ENCODE results near the gene FAM118B.

Gene FAM118B

DNA sequence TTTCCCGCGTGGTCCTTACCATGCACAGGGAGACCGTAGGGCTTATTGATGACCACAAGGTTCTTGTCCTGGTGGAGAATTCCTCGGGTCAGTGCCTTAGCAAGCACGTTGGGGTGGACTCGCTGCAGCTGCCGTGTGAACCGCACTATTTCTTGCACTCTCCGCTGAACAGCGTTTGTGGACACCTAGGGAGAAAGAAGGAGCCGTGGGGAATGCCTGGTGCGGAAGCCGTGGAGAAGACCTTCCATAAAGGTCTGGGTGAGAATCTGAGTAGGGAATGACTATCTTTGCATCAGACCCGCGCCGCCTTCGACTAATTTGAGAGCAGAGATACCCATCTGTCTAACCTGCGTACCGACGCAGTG, 729 bp upstream of the FAM118B start:
- Histone ChIP-seq H3K4me1 (ENCODE audit: insufficient read depth, low read length, poor library complexity, severe bottlenecking) (peaks cover 38% of the 10 kb centered on the region), H3K9me3 (ENCODE audit: insufficient read depth, low read depth, low read length) (no peaks in the 10 kb centered on the region), H3K4me3 (ENCODE audit: low read length, poor library complexity, severe bottlenecking) (peak overlapping the region; percentile 90), H3K27me3 (ENCODE audit: insufficient read depth, low read length, poor library complexity, severe bottlenecking) (no peaks in the 10 kb centered on the region), H3K36me3 (ENCODE audit: insufficient read depth, low read length) (peaks cover 4% of the 10 kb centered on the region; the same call in 1 of the 2 replicates), H2AFZ (ENCODE audit: low read length) (peak overlapping the region; percentile 82), H3K79me2 (ENCODE audit: insufficient read depth, low read length) (peaks cover 54% of the 10 kb centered on the region), H3K9ac (ENCODE audit: low read depth, low read length, poor library complexity, severe bottlenecking) (peak overlapping the region; percentile 82), H3K9me2 (replicated peaks; ENCODE audit: low read depth, low read length) (no peaks in the 10 kb centered on the region), H3F3A (ENCODE audit: low read depth) (no peaks in the 10 kb centered on the region), H3K4me2 (ENCODE audit: low read depth, low read length, poor library complexity, severe bottlenecking) (peak overlapping the region; percentile 98), H4K20me1 (ENCODE audit: insufficient read depth, low read length, poor library complexity, severe bottlenecking) (no peaks in the 10 kb centered on the region)
- TF ChIP-seq, protein P1, sequence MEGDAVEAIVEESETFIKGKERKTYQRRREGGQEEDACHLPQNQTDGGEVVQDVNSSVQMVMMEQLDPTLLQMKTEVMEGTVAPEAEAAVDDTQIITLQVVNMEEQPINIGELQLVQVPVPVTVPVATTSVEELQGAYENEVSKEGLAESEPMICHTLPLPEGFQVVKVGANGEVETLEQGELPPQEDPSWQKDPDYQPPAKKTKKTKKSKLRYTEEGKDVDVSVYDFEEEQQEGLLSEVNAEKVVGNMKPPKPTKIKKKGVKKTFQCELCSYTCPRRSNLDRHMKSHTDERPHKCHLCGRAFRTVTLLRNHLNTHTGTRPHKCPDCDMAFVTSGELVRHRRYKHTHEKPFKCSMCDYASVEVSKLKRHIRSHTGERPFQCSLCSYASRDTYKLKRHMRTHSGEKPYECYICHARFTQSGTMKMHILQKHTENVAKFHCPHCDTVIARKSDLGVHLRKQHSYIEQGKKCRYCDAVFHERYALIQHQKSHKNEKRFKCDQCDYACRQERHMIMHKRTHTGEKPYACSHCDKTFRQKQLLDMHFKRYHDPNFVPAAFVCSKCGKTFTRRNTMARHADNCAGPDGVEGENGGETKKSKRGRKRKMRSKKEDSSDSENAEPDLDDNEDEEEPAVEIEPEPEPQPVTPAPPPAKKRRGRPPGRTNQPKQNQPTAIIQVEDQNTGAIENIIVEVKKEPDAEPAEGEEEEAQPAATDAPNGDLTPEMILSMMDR (conservative IDR thresholded peaks at IDR 0.05; ENCODE audit: low read length) = no peak
- no peak for TF ChIP-seq EZH2phosphoT487 (IDR thresholded peaks at IDR 0.05; ENCODE audit: borderline replicate concordance)

DNA sequence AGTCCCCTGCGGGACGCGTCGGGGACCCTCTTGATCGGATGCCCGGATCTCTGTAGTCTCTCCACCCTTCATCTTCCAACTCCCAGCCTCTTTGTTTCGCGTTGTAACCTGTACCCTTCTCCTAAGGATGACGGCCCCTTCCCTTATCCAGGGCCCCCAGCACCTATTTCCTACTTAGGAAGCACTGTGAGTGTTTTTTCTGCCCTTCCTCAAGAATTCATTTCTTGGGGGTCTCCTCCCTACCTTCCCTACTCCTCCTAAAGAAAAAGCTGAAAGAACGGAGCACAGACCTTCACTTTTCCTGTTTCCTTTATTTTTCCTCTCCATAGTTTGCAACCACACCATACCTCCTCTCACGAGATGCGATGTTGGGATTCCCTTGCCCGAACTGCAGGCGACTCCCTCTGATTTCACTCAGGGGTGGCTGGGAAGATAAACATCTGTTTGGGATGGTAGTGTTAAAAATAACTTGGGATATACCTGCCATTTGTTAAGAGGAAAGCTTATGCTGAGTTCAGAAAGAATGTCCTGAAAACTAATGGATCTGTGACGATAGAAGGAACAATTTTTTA, 593 bp downstream of the FAM118B start:
- Histone ChIP-seq H3F3A (ENCODE audit: low read depth) (no peaks in the 10 kb centered on the region), H3K4me2 (ENCODE audit: low read depth, low read length, poor library complexity, severe bottlenecking) (peak overlapping the region; percentile 95), H3K4me1 (ENCODE audit: insufficient read depth, low read length, poor library complexity, severe bottlenecking) (peaks cover 43% of the 10 kb centered on the region), H3K27me3 (ENCODE audit: insufficient read depth, low read length, poor library complexity, severe bottlenecking) (no peaks in the 10 kb centered on the region), H3K9me3 (ENCODE audit: insufficient read depth, low read depth, low read length) (no peaks in the 10 kb centered on the region), H2AFZ (ENCODE audit: low read length) (peak overlapping the region; percentile 77), H3K9ac (ENCODE audit: low read depth, low read length, poor library complexity, severe bottlenecking) (peak overlapping the region; percentile 82), H3K79me2 (ENCODE audit: insufficient read depth, low read length) (peaks cover 63% of the 10 kb centered on the region), H3K36me3 (ENCODE audit: insufficient read depth, low read length) (peaks cover 4% of the 10 kb centered on the region; the same call in 1 of the 2 replicates), H3K9me2 (replicated peaks; ENCODE audit: low read depth, low read length) (no peaks in the 10 kb centered on the region), H3K4me3 (ENCODE audit: low read length, poor library complexity, severe bottlenecking) (peak overlapping the region; percentile 90), H4K20me1 (ENCODE audit: insufficient read depth, low read length, poor library complexity, severe bottlenecking) (peaks cover under 1% of the 10 kb centered on the region)
- TF ChIP-seq, protein P1 (conservative IDR thresholded peaks at IDR 0.05; ENCODE audit: low read length) = no peak

GRCh38 chr11:126214441-126214840, 2.9 kb downstream of the FAM118B start:
- peaks cover 79% of the 10 kb centered on the region for H3K79me2 ChIP-seq (ENCODE audit: insufficient read depth, low read length)
- H3K27me3 ChIP-seq (ENCODE audit: insufficient read depth, low read length, poor library complexity, severe bottlenecking) = no peaks in the 10 kb centered on the region

More at GRCh38 chr11:126214441-126214840, 2.9 kb downstream of the FAM118B start:
- peaks cover 5% of the 10 kb centered on the region for H4K20me1 ChIP-seq (ENCODE audit: insufficient read depth, low read length, poor library complexity, severe bottlenecking)
- H3K36me3 ChIP-seq (ENCODE audit: insufficient read depth, low read length) = no peaks in the 10 kb centered on the region; the same call in 1 of the 2 replicates
- no peaks in the 10 kb centered on the region for H3K9me3 ChIP-seq (ENCODE audit: insufficient read depth, low read depth, low read length)
- H3F3A ChIP-seq (ENCODE audit: low read depth) = no peaks in the 10 kb centered on the region
- H3K9ac ChIP-seq (ENCODE audit: low read depth, low read length, poor library complexity, severe bottlenecking) = no peak overlapping the region
- TF ChIP-seq, protein P1 (conservative IDR thresholded peaks at IDR 0.05; ENCODE audit: low read length) = no peak
- no peak for TF ChIP-seq EZH2phosphoT487 (IDR thresholded peaks at IDR 0.05; ENCODE audit: borderline replicate concordance)
- H3K4me1 ChIP-seq (ENCODE audit: insufficient read depth, low read length, poor library complexity, severe bottlenecking) = peaks cover 53% of the 10 kb centered on the region
- no peak overlapping the region for H2AFZ ChIP-seq (ENCODE audit: low read length)
- H3K9me2 ChIP-seq (replicated peaks; ENCODE audit: low read depth, low read length) = no peaks in the 10 kb centered on the region
- peak overlapping the region; percentile 41 for H3K4me2 ChIP-seq (ENCODE audit: low read depth, low read length, poor library complexity, severe bottlenecking)
- peak overlapping the region; percentile 14 for H3K4me3 ChIP-seq (ENCODE audit: low read length, poor library complexity, severe bottlenecking)

All from Loucy (cell line).